Stimulated activated CD4-positive, alpha-beta T cell treated with anti-CD3 and anti-CD28 coated beads, TNF-alpha, amount 100 ng/mL, for 1 hour (primary cell): Measurements from ENCODE around the gene PTPRN2.
"Not testable (repeated sequence)": the region's sequence is repeated elsewhere in the genome, so short reads cannot be mapped to it uniquely, and the experiment has no call there.

Experiments used
- DNase-seq, 3 donors: peaks; one replicate each; pipeline ENCODE4 v3.0.0-alpha.2; 2020; ENCODE audit warnings: low read depth in 3 of 3, low spot score in 1 of 3

Gene PTPRN2

GRCh38 chr7:158310924-158311666 is 276.5 kb downstream of the PTPRN2 start:
- DNase-seq, result no peak

DNA sequence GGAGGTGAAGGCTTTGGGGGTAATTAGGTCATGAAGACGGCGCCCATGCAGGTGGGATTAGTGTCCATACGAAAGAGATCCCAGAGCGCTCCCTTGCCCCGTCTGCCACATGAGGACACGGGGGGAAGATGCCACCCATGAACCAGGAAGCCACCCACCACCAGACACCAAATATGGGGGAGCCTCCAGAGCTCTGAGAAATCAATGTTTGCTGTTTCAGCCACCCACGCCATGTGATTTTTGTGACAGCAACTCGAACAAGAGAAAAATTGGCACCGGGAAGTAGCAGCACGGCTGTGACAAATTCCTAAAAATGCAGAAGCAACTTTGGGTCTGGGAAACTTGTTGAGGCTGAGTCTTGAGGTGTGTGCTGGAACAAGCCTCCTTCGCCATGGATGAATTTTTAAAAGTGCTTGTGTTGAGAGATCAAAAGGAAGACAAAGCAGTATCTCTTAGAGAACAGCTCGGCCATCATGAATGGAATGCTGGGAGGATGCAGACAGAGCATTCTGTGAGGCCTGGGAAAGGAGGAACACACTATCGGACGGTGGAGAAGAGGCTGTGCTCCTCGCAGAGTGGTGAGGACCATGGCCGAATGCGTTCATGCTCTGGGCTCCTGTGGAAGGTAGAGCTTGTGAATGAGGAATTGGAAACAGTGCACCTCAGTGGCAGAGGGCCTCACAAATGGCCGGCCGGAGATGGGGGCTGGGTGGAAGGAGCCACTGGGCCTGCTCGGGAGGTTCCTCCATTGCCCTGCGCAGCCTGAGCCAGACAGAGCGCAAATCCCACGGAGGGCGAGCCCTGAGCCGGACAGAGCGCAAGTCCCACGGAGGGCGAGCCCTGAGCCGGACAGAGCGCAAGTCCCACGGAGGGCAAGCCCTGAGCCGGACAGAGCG is 277.5 kb downstream of the PTPRN2 start:
- no peak for DNase-seq

- no peak for DNase-seq
Observed at GRCh38 chr7:158308001-158308400, 279.6 kb downstream of the PTPRN2 start.

DNA sequence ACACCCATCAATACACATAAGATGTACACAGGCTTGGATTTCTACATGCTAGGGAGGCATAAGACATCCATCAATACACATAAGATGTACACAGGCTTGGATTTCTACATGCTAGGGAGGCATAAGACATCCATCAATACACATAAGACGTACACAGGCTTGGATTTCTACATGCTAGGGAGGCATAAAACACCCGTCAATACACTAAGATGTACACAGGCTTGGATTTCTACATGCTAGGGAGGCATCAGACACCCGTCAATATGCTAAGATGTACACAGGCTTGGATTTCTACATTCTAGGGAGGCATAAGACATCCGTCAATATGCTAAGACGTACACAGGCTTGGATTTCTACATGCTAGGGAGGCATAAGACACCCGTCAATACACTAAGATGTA is 283.6 kb downstream of the PTPRN2 start:
- DNase-seq, result not testable (repeated sequence)

DNA sequence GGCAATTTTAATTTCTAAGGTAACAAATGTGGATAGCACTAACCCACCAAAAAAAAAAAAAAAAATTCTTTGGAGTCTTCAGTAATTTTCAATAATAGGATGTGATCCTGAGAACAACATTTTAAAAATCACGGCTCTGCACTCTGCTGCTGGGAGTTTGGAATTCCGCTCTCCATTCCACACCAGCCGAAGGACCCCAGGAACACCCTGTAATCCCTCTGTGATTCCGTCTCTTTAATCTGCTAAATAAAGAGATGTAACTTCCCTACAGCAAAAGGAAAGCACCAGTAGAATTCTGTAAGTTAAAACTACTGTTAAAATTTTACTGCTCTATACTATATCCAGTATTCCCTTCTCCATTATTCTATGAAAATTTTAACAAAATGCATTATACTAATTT is 284.5 kb downstream of the PTPRN2 start:
- no peak for DNase-seq

DNA sequence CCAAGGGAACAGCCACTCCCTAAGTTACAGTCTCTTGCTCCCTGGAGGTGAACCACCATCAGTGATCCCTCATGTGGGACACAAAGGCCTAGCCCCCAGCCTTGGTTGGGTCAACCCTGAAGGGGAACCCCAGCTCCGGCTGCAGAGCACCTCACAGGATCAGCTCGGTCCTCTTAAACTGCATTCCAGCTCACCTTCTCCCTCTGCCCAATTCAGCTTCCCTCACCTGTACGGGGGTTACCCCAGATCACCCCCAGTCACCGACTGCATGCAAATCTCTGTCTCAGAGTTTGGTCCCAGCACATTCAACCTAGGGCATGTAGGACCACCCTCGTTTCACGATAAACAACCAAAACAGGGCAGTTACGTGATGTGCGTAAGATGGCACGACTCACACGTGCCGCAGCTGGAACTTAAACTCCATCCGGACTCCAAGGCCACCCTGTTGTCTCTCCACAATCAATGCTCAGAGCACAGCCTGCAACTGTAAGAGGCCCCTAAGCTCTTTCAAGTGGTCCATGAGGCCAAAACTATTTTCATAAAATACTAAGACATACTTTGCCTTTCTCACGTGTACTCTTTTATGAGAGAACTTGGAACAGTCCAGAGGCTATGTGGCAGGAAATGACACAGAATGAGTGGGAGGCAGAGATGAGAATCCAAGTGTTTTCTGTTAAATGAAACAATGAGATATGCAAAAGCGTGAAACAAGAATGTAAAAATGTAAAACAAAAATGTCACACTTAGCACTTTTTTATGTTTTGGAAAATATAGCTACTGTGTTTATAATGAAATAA is 285.2 kb downstream of the PTPRN2 start:
- no peak for DNase-seq

- no peak for DNase-seq
Observed at GRCh38 chr7:158301207-158301606, 286.4 kb downstream of the PTPRN2 start.

- no peak for DNase-seq
Observed at GRCh38 chr7:158300427-158300826, 287.2 kb downstream of the PTPRN2 start.

GRCh38 chr7:158299607-158300006 is 288.0 kb downstream of the PTPRN2 start:
- DNase-seq, result no peak

DNA sequence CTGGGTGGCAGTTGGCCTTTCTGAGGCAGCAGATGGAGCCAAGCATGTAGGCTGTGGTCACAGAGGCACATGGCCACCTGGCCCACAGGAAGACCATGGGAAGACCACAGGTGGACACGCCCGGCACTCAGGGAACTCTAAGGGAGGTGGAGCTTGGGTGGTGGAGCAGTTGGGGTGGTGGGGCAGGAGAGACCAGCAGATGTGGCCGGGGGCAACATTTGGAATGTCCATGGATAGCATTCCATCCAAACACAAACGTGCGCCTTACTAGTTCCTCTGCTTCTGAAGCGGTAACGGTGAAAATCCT is 290.9 kb downstream of the PTPRN2 start:
- DNase-seq, result no peak

DNA sequence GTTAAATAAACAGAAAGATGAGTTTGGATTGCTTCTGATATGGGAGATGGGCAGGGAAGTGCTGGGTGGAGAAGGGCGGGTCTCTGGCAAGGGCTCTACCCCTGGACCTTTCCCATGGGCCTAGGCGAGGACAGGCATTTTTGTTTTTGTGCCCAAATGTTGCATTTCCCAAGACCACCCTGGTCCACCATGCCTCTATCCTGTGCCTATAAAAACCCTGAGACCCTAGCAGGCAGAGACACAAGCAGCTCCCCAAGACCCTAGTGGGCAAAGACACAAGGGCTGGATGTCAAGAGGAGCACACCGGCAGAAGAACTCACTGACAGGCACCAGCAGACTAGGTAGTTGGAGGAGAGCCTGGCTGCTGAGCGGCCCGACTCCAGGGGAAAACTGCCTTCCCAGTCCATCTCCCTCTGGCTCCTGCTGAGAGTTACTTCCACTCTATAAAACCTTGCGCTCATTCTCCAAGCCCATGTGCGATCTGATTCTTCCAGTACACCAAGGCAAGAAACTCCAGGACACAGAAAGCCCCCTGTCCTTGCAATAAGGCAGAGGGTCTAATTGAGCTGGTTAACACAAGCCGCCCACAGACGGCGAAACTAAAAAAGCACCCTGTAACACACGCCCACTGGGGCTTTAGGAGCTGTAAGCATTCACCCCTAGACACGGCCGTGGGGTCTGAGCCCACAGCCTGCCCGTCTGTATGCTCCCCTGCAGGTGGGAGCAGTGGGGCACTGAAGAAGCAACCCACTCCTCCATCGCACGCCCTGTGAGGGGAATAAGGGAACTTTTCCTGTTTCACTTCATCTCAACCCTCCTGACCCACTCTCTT is 291.4 kb downstream of the PTPRN2 start:
- DNase-seq, result no peak

GRCh38 chr7:158294468-158295215 is 293.0 kb downstream of the PTPRN2 start:
- not testable (repeated sequence) for DNase-seq

- no peak for DNase-seq
Observed at GRCh38 chr7:158292948-158293347, 294.7 kb downstream of the PTPRN2 start.

GRCh38 chr7:158291998-158292397 is 295.6 kb downstream of the PTPRN2 start:
- DNase-seq, result no peak

DNA sequence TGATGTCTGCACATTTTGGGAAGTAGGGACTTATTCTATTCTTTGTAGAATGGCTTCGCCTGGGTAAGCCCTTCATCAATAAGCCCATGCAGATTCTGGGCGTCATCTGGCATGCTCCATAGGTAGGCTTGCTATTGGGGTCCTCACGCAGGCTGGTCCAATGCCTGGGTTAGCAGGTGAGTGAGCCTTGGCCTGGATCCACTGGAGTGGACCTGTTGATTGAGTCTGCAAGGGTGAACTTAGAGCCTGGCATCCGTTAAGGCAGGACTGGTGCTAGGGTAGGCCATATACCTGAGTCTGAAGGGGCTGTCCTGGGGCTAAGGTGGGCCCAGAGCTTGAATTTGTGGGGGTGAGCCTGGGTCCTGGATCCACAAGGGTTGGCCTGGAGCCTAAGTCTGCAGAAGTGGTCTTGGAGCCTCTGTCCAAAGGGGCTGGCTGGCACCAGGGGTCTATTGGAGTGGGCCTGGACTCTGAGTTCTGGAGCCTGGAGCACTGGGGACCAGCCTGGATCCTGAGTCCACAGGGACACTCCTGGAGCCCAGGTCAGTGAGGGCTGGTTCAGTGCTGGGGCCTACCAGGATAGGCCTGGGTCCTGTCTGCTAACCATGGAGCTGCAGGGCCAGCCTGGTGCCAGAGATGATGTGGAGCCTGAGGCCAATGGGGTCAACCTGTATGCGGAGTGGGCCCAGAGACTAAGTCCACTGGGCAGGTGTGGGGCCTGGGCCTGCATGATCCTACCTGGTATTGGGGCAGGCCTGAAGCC is 297.7 kb downstream of the PTPRN2 start:
- DNase-seq, result no peak

- DNase-seq, result no peak
Observed at GRCh38 chr7:158289231-158289630, 298.4 kb downstream of the PTPRN2 start.

- no peak for DNase-seq
Observed at GRCh38 chr7:158286210-158286609, 301.4 kb downstream of the PTPRN2 start.

DNA sequence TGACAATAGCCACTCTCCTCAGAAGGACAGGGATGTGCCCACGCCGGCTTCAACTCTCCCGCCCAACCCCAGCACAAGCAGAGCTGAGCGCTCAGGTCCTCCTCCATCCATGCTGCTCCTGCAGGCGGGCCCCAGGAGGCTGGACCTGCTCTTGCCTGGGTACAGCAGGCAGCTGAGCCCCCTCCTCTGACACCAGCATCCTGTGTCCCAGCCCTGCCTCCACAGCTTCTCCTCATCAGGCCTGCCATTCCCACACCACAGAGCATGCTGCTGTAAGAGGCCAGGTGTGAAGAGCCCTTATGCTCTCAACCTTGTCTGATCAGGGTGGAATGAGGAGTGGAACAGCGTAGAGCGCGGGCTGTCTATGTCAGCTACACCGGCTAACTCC is 302.2 kb downstream of the PTPRN2 start:
- no peak for DNase-seq

DNA sequence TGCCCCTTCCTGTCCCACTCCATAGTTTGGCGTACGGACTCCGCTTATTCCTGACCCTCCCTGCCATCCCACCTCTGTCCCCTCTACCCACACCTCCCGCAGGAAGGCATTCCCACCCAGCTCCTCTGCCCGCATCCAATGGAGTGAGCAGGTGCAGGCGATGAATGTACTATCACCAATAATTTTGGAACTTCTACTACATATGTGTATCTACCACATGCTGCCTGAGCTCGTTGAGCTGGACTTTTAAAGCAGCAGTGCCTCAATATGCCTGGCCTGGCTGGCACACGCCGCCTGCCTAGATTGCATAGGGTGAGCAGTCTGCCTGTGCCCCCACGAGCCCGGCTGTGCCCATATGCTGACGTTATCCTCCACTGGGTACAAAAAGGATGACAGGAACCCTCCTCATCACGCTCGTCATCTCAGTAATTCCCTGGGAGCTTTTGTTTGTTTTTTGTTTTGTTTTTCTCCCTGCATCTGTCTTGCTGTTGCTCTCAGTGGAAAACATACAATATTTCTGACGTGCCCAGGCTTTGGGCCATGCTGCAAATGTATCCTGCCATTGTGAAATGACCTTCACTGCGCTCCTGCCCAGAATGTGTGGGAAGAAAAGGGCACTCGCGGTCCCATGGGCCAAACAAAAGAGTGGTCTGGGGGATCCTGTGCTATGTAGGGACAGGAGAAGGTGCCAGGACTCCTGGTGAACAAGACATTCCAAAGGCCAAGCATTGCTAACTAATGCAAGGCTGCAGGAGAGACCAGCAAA is 302.8 kb downstream of the PTPRN2 start:
- DNase-seq, result no peak
